ENCODE results near the gene NR6A1.
A peak's percentile ranks its signal among the peaks of the same experiment; 100 is the strongest.
"Not testable (repeated sequence)": the region's sequence is repeated elsewhere in the genome, so short reads cannot be mapped to it uniquely, and the experiment has no call there.

The NR6A1 gene

GRCh38 chr9:124621371-124622328, 149.5 kb downstream of the NR6A1 start:
- no peak for TF ChIP-seq ZFX (IDR thresholded peaks at IDR 0.05; ENCODE audit: borderline replicate concordance)
- TF ChIP-seq CTCF (IDR thresholded peaks at IDR 0.05): no peak
- H3K27ac ChIP-seq: no peak overlapping the region

GRCh38 chr9:124618476-124618875, 152.6 kb downstream of the NR6A1 start:
- no peak overlapping the region for H3K27ac ChIP-seq
- no peak for TF ChIP-seq ZFX (IDR thresholded peaks at IDR 0.05; ENCODE audit: borderline replicate concordance)
- TF ChIP-seq CTCF (IDR thresholded peaks at IDR 0.05): no peak

GRCh38 chr9:124617477-124618141, 153.5 kb downstream of the NR6A1 start:
- no peak overlapping the region for H3K27ac ChIP-seq
- TF ChIP-seq CTCF (IDR thresholded peaks at IDR 0.05) (peak; percentile 96), ZFX (IDR thresholded peaks at IDR 0.05; ENCODE audit: borderline replicate concordance) (no peak)

- TF ChIP-seq CTCF (IDR thresholded peaks at IDR 0.05) (no peak), ZFX (IDR thresholded peaks at IDR 0.05; ENCODE audit: borderline replicate concordance) (no peak)
- no peak overlapping the region for H3K27ac ChIP-seq
These were observed 154.2 kb downstream of the NR6A1 start for GRCh38 chr9:124616961-124617360.

GRCh38 chr9:124615840-124616239, 155.3 kb downstream of the NR6A1 start:
- not testable (repeated sequence) for H3K27ac ChIP-seq

- H3K27ac ChIP-seq: no peak overlapping the region
These were observed 155.9 kb downstream of the NR6A1 start for GRCh38 chr9:124615100-124615742.

More at GRCh38 chr9:124615100-124615742, 155.9 kb downstream of the NR6A1 start:
- TF ChIP-seq ZFX (IDR thresholded peaks at IDR 0.05; ENCODE audit: borderline replicate concordance) (no peak), CTCF (IDR thresholded peaks at IDR 0.05) (no peak)

Data from 22Rv1 (cell line).